ENCODE measurements around the gene BICD2.

BICD2 gene

GRCh38 chr9:92794426-92794825, 29.8 kb upstream of the BICD2 start:
- no peaks in the 10 kb centered on the region for H3K4me1 ChIP-seq (ENCODE audit: control insufficient read depth, insufficient read depth, low read length)
- H3K36me3 ChIP-seq (ENCODE audit: control insufficient read depth, insufficient read depth, low read length, severe bottlenecking) = no peaks in the 10 kb centered on the region
- no peak overlapping the region for H3K9ac ChIP-seq (ENCODE audit: low read length)
- H3K27me3 ChIP-seq (replicated peaks; ENCODE audit: control insufficient read depth, insufficient read depth, low read length) = peaks cover 52% of the 10 kb centered on the region
- no peak overlapping the region for H3K4me3 ChIP-seq (ENCODE audit: low read length)
- H3K9me3 ChIP-seq (ENCODE audit: control insufficient read depth, low read length) = no peaks in the 10 kb centered on the region
- no peak for DNase-seq (ENCODE audit: low read depth)

GRCh38 chr9:92790542-92791527, 26.2 kb upstream of the BICD2 start:
- peak overlapping the region; percentile 27 for H3K9ac ChIP-seq (ENCODE audit: low read length)
- H3K27me3 ChIP-seq (replicated peaks; ENCODE audit: control insufficient read depth, insufficient read depth, low read length) = peaks cover 24% of the 10 kb centered on the region
- peaks cover 10% of the 10 kb centered on the region for H3K9me3 ChIP-seq (ENCODE audit: control insufficient read depth, low read length)
- no peaks in the 10 kb centered on the region for H3K4me1 ChIP-seq (ENCODE audit: control insufficient read depth, insufficient read depth, low read length)
- peak; percentile 88 for DNase-seq (ENCODE audit: low read depth)
- H3K36me3 ChIP-seq (ENCODE audit: control insufficient read depth, insufficient read depth, low read length, severe bottlenecking) = no peaks in the 10 kb centered on the region
- no peak overlapping the region for H3K4me3 ChIP-seq (ENCODE audit: low read length)

GRCh38 chr9:92786298-92786697, 21.7 kb upstream of the BICD2 start:
- DNase-seq (ENCODE audit: low read depth) = no peak
- no peak overlapping the region for H3K4me3 ChIP-seq (ENCODE audit: low read length)
- H3K36me3 ChIP-seq (ENCODE audit: control insufficient read depth, insufficient read depth, low read length, severe bottlenecking) = no peaks in the 10 kb centered on the region
- peaks cover 11% of the 10 kb centered on the region for H3K9me3 ChIP-seq (ENCODE audit: control insufficient read depth, low read length)
- peaks cover 9% of the 10 kb centered on the region for H3K27me3 ChIP-seq (replicated peaks; ENCODE audit: control insufficient read depth, insufficient read depth, low read length)
- H3K9ac ChIP-seq (ENCODE audit: low read length) = no peak overlapping the region
- no peaks in the 10 kb centered on the region for H3K4me1 ChIP-seq (ENCODE audit: control insufficient read depth, insufficient read depth, low read length)

- Histone ChIP-seq H3K9ac (ENCODE audit: low read length) (no peak overlapping the region), H3K4me1 (ENCODE audit: control insufficient read depth, insufficient read depth, low read length) (no peaks in the 10 kb centered on the region), H3K27me3 (replicated peaks; ENCODE audit: control insufficient read depth, insufficient read depth, low read length) (peaks cover 18% of the 10 kb centered on the region), H3K9me3 (ENCODE audit: control insufficient read depth, low read length) (peaks cover 19% of the 10 kb centered on the region), H3K4me3 (ENCODE audit: low read length) (no peak overlapping the region), H3K36me3 (ENCODE audit: control insufficient read depth, insufficient read depth, low read length, severe bottlenecking) (no peaks in the 10 kb centered on the region)
- no peak for DNase-seq (ENCODE audit: low read depth)
Measured at GRCh38 chr9:92781899-92782298, 17.3 kb upstream of the BICD2 start.

GRCh38 chr9:92780206-92780605, 15.6 kb upstream of the BICD2 start:
- no peak for DNase-seq (ENCODE audit: low read depth)
- no peak overlapping the region for H3K4me3 ChIP-seq (ENCODE audit: low read length)
- no peaks in the 10 kb centered on the region for H3K36me3 ChIP-seq (ENCODE audit: control insufficient read depth, insufficient read depth, low read length, severe bottlenecking)
- no peak overlapping the region for H3K9ac ChIP-seq (ENCODE audit: low read length)
- H3K9me3 ChIP-seq (ENCODE audit: control insufficient read depth, low read length) = peaks cover 8% of the 10 kb centered on the region
- no peaks in the 10 kb centered on the region for H3K4me1 ChIP-seq (ENCODE audit: control insufficient read depth, insufficient read depth, low read length)
- H3K27me3 ChIP-seq (replicated peaks; ENCODE audit: control insufficient read depth, insufficient read depth, low read length) = peaks cover 18% of the 10 kb centered on the region

- peaks cover 12% of the 10 kb centered on the region for H3K4me1 ChIP-seq (ENCODE audit: control insufficient read depth, insufficient read depth, low read length)
- H3K4me3 ChIP-seq (ENCODE audit: low read length) = no peak overlapping the region
- DNase-seq (ENCODE audit: low read depth) = no peak
- H3K9me3 ChIP-seq (ENCODE audit: control insufficient read depth, low read length) = peaks cover 8% of the 10 kb centered on the region
- no peak overlapping the region for H3K9ac ChIP-seq (ENCODE audit: low read length)
- peaks cover 6% of the 10 kb centered on the region for H3K27me3 ChIP-seq (replicated peaks; ENCODE audit: control insufficient read depth, insufficient read depth, low read length)
- no peaks in the 10 kb centered on the region for H3K36me3 ChIP-seq (ENCODE audit: control insufficient read depth, insufficient read depth, low read length, severe bottlenecking)
Measured at GRCh38 chr9:92775466-92775865, 10.8 kb upstream of the BICD2 start.

- peak; percentile 67 for DNase-seq (ENCODE audit: low read depth)
- peaks cover 18% of the 10 kb centered on the region for H3K4me1 ChIP-seq (ENCODE audit: control insufficient read depth, insufficient read depth, low read length)
- H3K4me3 ChIP-seq (ENCODE audit: low read length) = no peak overlapping the region
- peaks cover 6% of the 10 kb centered on the region for H3K9me3 ChIP-seq (ENCODE audit: control insufficient read depth, low read length)
- H3K36me3 ChIP-seq (ENCODE audit: control insufficient read depth, insufficient read depth, low read length, severe bottlenecking) = no peaks in the 10 kb centered on the region
- peaks cover 2% of the 10 kb centered on the region for H3K27me3 ChIP-seq (replicated peaks; ENCODE audit: control insufficient read depth, insufficient read depth, low read length)
- no peak overlapping the region for H3K9ac ChIP-seq (ENCODE audit: low read length)
Measured at GRCh38 chr9:92774274-92774673, 9.6 kb upstream of the BICD2 start.

- no peak overlapping the region for H3K4me3 ChIP-seq (ENCODE audit: low read length)
- H3K27me3 ChIP-seq (replicated peaks; ENCODE audit: control insufficient read depth, insufficient read depth, low read length) = peaks cover under 1% of the 10 kb centered on the region
- H3K4me1 ChIP-seq (ENCODE audit: control insufficient read depth, insufficient read depth, low read length) = peaks cover 18% of the 10 kb centered on the region
- DNase-seq (ENCODE audit: low read depth) = no peak
- no peak overlapping the region for H3K9ac ChIP-seq (ENCODE audit: low read length)
- peaks cover 2% of the 10 kb centered on the region for H3K9me3 ChIP-seq (ENCODE audit: control insufficient read depth, low read length)
- H3K36me3 ChIP-seq (ENCODE audit: control insufficient read depth, insufficient read depth, low read length, severe bottlenecking) = no peaks in the 10 kb centered on the region
Measured at GRCh38 chr9:92773810-92774209, 9.2 kb upstream of the BICD2 start.

- no peak overlapping the region for H3K4me3 ChIP-seq (ENCODE audit: low read length)
- H3K9ac ChIP-seq (ENCODE audit: low read length) = no peak overlapping the region
- no peak for DNase-seq (ENCODE audit: low read depth)
- H3K36me3 ChIP-seq (ENCODE audit: control insufficient read depth, insufficient read depth, low read length, severe bottlenecking) = no peaks in the 10 kb centered on the region
- H3K4me1 ChIP-seq (ENCODE audit: control insufficient read depth, insufficient read depth, low read length) = peaks cover 29% of the 10 kb centered on the region
- H3K27me3 ChIP-seq (replicated peaks; ENCODE audit: control insufficient read depth, insufficient read depth, low read length) = no peaks in the 10 kb centered on the region
- no peaks in the 10 kb centered on the region for H3K9me3 ChIP-seq (ENCODE audit: control insufficient read depth, low read length)
Measured at GRCh38 chr9:92771309-92771708, 6.7 kb upstream of the BICD2 start.

- no peak overlapping the region for H3K9ac ChIP-seq (ENCODE audit: low read length)
- H3K4me3 ChIP-seq (ENCODE audit: low read length) = no peak overlapping the region
- H3K4me1 ChIP-seq (ENCODE audit: control insufficient read depth, insufficient read depth, low read length) = peaks cover 37% of the 10 kb centered on the region
- DNase-seq (ENCODE audit: low read depth) = no peak
- no peaks in the 10 kb centered on the region for H3K27me3 ChIP-seq (replicated peaks; ENCODE audit: control insufficient read depth, insufficient read depth, low read length)
- no peaks in the 10 kb centered on the region for H3K9me3 ChIP-seq (ENCODE audit: control insufficient read depth, low read length)
- no peaks in the 10 kb centered on the region for H3K36me3 ChIP-seq (ENCODE audit: control insufficient read depth, insufficient read depth, low read length, severe bottlenecking)
Measured at GRCh38 chr9:92770360-92770995, 5.8 kb upstream of the BICD2 start.

- H3K27me3 ChIP-seq (replicated peaks; ENCODE audit: control insufficient read depth, insufficient read depth, low read length) = no peaks in the 10 kb centered on the region
- no peak for DNase-seq (ENCODE audit: low read depth)
- H3K4me1 ChIP-seq (ENCODE audit: control insufficient read depth, insufficient read depth, low read length) = peaks cover 37% of the 10 kb centered on the region
- H3K9ac ChIP-seq (ENCODE audit: low read length) = no peak overlapping the region
- no peaks in the 10 kb centered on the region for H3K36me3 ChIP-seq (ENCODE audit: control insufficient read depth, insufficient read depth, low read length, severe bottlenecking)
- no peak overlapping the region for H3K4me3 ChIP-seq (ENCODE audit: low read length)
- no peaks in the 10 kb centered on the region for H3K9me3 ChIP-seq (ENCODE audit: control insufficient read depth, low read length)
Measured at GRCh38 chr9:92769990-92770359, 5.3 kb upstream of the BICD2 start.

All from adipocyte (in vitro differentiated cells).